Measurements from ENCODE around the gene GINM1.
A peak's percentile ranks its signal among the peaks of the same experiment; 100 is the strongest.

GINM1 gene, protein sequence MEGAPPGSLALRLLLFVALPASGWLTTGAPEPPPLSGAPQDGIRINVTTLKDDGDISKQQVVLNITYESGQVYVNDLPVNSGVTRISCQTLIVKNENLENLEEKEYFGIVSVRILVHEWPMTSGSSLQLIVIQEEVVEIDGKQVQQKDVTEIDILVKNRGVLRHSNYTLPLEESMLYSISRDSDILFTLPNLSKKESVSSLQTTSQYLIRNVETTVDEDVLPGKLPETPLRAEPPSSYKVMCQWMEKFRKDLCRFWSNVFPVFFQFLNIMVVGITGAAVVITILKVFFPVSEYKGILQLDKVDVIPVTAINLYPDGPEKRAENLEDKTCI

DNA sequence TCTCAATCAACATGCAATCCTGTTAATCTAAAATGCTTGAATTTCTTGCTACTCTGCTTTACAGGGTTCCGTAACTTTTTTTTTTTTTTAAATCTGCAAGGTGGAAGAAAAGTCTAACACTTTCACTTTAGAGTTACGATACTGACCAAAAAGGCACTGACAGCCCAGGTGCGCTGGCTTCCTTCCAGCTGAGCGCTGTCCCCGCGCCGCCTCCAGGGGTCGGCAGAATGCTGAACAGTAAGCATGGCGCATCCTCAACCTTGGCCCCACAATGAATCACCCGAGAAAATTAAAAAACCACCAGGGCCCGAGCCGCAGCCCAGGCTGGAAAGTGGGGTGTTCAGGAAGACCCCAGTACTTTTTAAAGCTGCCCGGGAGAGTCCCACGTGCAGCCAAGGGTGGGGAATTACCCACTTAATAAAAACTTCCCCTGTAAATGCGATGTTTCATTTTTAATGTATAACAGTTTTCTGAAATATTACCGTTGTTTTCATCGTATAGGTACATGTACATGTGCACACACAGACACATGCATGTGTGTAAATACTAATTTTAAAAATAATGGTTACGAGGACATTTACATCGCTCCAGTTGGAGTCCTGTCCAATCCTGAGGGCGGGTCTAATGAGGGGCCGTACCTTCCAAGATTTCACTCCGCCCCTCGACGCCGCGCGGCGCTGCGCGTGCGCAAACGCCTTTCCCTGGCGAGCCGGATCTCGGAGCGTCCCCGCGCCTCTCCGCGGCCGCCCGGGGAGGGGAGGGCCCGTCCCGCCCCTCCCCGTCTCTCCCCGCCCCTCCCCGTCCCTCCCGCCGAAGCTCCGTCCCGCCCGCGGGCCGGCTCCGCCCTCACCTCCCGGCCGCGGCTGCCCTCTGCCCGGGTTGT, at the start of gene GINM1:
TSS of gene GINM1 (plus strand) at position 849 of the 883 bp plus-strand sequence. CDS start 40 bp downstream, outside the sequence.
- DNase-seq (ENCODE audit: low spot score) = peak; percentile 96

GRCh38 chr6:149529650-149530049, 36.5 kb upstream of the GINM1 start:
- no peak for DNase-seq (ENCODE audit: low spot score)

- DNase-seq (ENCODE audit: low spot score) = no peak
Measured at GRCh38 chr6:149534742-149535141, 31.4 kb upstream of the GINM1 start.

- DNase-seq (ENCODE audit: low spot score) = no peak
Measured at GRCh38 chr6:149541139-149541538, 25.0 kb upstream of the GINM1 start.

DNA sequence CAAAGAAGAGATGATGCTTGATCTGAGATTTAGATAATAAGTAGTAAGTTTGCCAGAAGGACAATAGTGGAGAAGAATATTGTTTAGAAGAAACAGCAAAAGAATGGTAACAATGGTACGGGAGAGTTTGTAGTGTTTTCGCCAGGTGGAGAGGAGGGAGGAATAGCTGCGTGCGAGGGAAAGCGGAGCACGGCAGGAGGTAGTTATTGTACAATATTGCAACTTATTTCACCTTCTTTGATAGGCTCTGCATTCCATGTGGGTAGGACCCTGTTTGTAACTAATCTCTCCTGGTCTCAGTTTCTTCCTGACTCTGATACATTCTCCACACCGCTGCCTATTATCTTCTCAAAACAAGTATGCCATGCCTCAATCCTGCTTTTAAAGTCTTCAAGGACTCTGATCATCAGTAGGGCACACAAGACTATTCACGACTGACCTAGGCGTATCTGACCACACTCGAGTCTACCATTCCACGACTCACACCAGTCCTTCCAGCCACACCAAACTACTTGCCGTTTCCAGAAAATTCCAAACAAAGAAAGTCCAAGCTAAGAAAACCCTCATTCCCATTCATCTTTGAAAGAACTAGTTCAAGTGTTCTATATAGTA, 21.4 kb upstream of the GINM1 start:
- DNase-seq (ENCODE audit: low spot score) = no peak

- DNase-seq (ENCODE audit: low spot score) = peak; percentile 80
Measured at GRCh38 chr6:149545258-149545753, 20.9 kb upstream of the GINM1 start.

GRCh38 chr6:149545754-149546471, 20.3 kb upstream of the GINM1 start, which contains the start of gene PPIL4:
PPIL4 (minus strand) TSS chr6:149546043; CDS start chr6:149546005, 38 bp downstream.
- DNase-seq (ENCODE audit: low spot score) = peak; percentile 95

DNA sequence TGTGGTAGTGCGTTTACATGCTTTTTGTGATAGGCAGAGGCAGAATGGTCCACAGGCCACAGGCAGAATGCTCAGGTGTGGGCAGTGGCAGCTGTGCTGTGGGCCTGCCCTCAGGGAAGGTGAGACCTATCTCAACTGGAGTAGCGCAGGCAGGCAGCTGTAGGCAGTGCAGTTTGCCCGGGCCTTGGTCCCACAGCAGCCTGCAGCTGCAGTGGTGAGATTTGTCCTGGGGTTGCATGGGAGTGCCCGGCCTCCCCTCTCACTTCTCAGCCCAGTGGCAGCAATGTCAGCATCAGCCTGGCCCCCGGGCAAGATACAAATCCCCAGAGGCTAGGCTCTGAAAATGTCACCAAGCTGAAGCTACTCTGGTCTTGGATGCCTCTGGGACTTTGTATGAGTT, 14.3 kb upstream of the GINM1 start:
- no peak for DNase-seq (ENCODE audit: low spot score)

DNA sequence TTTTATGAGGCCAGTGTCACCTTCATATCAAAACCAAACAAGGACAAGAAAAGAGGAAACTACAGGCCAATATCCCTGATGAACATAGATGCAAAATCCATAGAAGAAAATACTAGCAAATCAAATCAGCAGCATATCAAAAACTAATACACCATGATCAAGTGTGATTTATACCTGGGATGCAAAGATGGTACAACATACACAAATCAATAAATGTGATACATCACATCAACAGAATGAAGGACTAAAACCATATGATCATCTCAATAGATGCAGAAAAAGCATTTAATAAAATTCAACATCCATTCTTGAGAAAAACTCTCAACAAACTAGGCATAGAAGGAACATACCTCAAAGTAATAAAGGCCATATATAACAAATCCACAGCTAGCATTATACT, 8.1 kb upstream of the GINM1 start:
- no peak for DNase-seq (ENCODE audit: low spot score)

GRCh38 chr6:149559389-149559788, 6.8 kb upstream of the GINM1 start:
- no peak for DNase-seq (ENCODE audit: low spot score)

GRCh38 chr6:149560736-149561135, 5.4 kb upstream of the GINM1 start:
- DNase-seq (ENCODE audit: low spot score) = peak; percentile 25

DNA sequence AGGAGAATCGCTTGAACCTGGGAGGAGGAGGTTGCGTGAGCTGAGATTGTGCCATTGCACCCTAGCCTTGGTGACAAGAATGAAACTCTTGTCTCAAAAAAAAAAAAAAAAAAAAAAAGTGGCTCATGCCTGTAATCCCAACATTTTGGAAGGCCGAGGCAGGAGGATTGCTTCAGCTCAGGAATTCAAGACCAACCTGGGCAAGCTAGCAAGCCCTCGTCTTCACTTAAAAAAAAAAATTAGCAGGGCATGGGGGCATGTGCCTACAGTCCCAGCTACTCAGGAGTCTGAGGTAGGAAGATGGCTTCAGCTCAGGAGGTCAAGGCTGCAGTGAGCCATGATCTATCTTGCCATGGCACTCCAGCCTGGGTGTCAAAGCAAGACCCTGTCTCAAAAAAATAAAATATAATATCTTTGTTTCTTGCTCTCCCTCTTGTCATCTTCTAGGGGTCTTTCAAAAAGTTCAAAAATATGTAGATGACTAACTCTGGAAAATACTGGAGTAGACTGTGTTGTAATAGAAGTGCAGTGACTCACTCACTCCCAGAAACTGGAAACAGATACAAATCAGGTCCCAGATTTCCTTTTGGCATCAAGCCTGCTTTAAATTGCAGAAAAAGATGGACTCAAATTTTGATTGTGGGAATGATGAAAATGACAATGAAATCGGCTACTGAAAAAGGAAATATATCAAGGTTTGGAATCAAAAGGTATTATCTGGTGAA, 2.8 kb upstream of the GINM1 start:
- DNase-seq (ENCODE audit: low spot score) = no peak

DNA sequence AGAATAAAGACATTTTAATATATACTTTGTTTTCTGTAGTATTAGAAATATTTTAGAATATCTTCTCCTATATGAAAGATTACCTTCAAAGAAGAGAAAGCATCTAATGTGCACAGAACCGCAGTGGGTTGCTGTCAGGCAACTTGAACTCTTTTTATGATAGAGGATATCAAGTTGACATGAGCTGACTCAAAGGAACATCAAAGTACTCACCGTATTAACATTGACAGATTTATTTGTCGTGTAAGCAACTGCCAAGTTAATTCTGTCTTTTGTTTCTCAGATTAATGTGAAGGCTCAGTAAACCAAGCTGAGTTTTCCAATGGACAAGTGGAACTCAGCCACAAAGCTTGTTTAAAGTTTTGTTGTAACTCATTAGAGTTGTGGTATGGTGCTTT, 2.2 kb upstream of the GINM1 start:
- DNase-seq (ENCODE audit: low spot score) = no peak

- DNase-seq (ENCODE audit: low spot score) = peak; percentile 31
Measured at GRCh38 chr6:149566410-149567193, 427 bp downstream of the GINM1 start.

GRCh38 chr6:149567194-149567586, 1.0 kb downstream of the GINM1 start:
- no peak for DNase-seq (ENCODE audit: low spot score)

DNA sequence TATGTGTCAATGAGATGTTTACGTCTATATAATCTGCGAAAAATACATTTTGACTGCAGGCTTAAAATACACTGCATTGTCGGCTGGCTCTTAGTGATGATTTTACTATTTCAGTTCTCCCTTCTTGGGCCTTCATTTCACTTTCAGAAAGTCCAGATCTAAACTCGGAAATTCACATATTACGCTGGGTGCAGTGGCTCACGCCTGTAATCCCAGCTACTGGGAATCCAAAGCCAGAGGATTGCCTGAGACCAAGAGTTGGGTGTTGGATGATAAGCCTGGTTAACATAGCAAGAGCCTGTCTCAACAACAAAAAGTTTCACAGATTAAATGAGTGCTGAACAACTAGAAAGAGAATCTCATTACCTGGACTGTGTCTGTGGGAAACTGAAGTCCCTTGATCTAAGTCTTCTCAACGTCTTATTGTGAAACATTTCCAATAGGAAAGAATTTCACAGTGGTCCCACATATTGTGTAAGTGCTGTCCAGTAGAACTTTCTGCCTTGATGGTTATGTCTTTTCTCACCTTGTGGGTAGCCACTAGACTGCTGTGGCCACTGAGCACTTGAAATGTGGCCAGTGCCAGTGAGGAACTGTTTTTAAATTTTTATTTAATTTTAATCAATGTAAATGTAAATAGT, 1.9 kb downstream of the GINM1 start:
- no peak for DNase-seq (ENCODE audit: low spot score)

DNA sequence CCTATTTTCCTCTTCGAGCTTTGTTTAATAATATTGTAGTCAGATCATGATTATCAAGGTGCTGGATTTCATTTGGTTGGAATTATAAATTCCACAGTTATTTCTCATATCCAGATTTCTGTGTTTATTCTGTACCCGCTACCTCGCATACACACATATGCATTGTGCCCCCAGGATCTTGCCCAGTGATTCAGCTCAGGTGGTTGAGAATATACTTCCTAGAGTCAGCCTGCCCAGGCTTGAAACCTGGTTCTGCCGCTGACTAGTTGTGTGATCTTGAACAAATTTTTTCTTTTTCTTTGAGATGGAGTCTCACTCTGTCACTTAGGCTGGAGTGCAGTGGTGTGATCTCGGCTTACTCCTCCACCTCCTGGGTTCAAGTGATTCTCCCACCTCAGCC, 14.7 kb downstream of the GINM1 start:
- DNase-seq (ENCODE audit: low spot score) = no peak

- no peak for DNase-seq (ENCODE audit: low spot score)
Measured at GRCh38 chr6:149581349-149581748, 15.2 kb downstream of the GINM1 start.

DNA sequence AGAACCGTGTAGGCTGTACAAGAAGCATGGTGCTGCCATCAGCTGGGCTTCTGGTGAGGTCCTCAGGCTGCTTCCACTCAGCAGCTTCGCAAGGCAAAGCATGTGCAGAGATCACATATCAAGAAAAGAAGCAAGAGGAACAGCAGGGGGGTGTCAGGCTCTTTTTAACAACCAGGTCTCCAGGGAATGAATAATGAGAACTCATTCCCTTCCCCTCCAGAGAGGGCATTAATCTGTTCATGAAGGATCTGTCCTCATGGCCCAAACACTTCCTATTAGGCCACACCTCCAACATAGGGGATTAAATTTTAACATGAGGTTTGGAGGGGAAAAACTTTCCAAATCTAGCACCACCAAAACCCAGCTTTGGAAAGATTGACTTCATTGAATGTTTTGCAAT, 20.0 kb downstream of the GINM1 start:
- DNase-seq (ENCODE audit: low spot score) = no peak

- no peak for DNase-seq (ENCODE audit: low spot score)
Measured at GRCh38 chr6:149592983-149593382, 26.8 kb downstream of the GINM1 start.
